Karpas-422 (cell line): ENCODE data around the gene ASNS. TPM values are rescaled to one million over a fixed set of nuclear protein-coding genes. Genes with fewer than 3 reads are reported as not detected.

ENCODE experiments used
- DNase-seq: peaks from one replicate; pipeline ENCODE4 v3.0.0-alpha.2; 2015
- H2AFZ ChIP-seq: fragments of 200-600 bp; sonication (generic); 2 replicates; pipeline ENCODE4 v1.6.1; 2014; ENCODE audit warnings: antibody characterized with exemption, low read length, mixed read lengths
- H3K27ac ChIP-seq: fragments of 200-600 bp; sonication (generic); 2 replicates; pipeline ENCODE4 v1.5.1; 2014; ENCODE audit warnings: mild to moderate bottlenecking, low read length, moderate library complexity
- H3K27me3 ChIP-seq: fragments of 200-600 bp; sonication (generic); 2 replicates; pipeline ENCODE4 v1.6.1; 2014; ENCODE audit warnings: low read length, mixed read lengths
- H3K36me3 ChIP-seq: fragments of 200-600 bp; sonication (generic); 2 replicates; pipeline ENCODE4 v1.6.1; 2014; ENCODE audit warnings: low read length, mixed read lengths; ENCODE audit not compliant: insufficient read depth
- H3K4me1 ChIP-seq: fragments of 200-600 bp; sonication (generic); 2 replicates; pipeline ENCODE4 v1.6.1; 2014; ENCODE audit warnings: mild to moderate bottlenecking, low read length, mixed read lengths
- H3K4me2 ChIP-seq: fragments of 200-600 bp; sonication (generic); 2 replicates; pipeline ENCODE4 v1.6.1; 2014; ENCODE audit warnings: low read length, low read depth, mild to moderate bottlenecking; ENCODE audit not compliant: poor library complexity, severe bottlenecking
- H3K4me3 ChIP-seq: fragments of 200-600 bp; sonication (generic); 2 replicates; pipeline ENCODE4 v1.5.1; 2014; ENCODE audit warnings: mild to moderate bottlenecking, antibody characterized with exemption, low read length, mixed read lengths
- H3K79me2 ChIP-seq: fragments of 200-600 bp; sonication (generic); 2 replicates; pipeline ENCODE4 v1.6.1; 2014; ENCODE audit warnings: mild to moderate bottlenecking, low read length, mixed read lengths
- H3K9ac ChIP-seq: fragments of 200-600 bp; sonication (generic); 2 replicates; pipeline ENCODE4 v1.6.0; 2014; ENCODE audit warnings: low read length
- H3K9me2 ChIP-seq: fragments of 200-600 bp; sonication (generic), shearing (Covaris generic); replicated peaks from 2 replicates; pipeline ENCODE4 v1.6.0; 2014; ENCODE audit warnings: mild to moderate bottlenecking, low read length, moderate library complexity; ENCODE audit not compliant: insufficient read depth
- H3K9me3 ChIP-seq: fragments of 300-700, 200-600 bp; sonication (generic); 2 replicates; pipeline ENCODE4 v1.6.1; 2014; ENCODE audit warnings: low read length, mixed read lengths
- H4K20me1 ChIP-seq: fragments of 200-600 bp; sonication (generic); 2 replicates; pipeline ENCODE4 v1.6.1; 2014; ENCODE audit warnings: mild to moderate bottlenecking, antibody characterized with exemption, low read length, low read depth; ENCODE audit not compliant: insufficient read depth
- total RNA-seq: library from RNA; depleted of rRNA; stranded (reverse); fragments of >200 nt; shearing (Covaris generic); gene quantifications from 2 replicates; pipeline ENCODE4 v1.2.3, GENCODE V29; 2014; ENCODE audit warnings: low replicate concordance

Gene ASNS
- total RNA-seq, 1 experiment from 2014 or later = 501 TPM

DNA sequence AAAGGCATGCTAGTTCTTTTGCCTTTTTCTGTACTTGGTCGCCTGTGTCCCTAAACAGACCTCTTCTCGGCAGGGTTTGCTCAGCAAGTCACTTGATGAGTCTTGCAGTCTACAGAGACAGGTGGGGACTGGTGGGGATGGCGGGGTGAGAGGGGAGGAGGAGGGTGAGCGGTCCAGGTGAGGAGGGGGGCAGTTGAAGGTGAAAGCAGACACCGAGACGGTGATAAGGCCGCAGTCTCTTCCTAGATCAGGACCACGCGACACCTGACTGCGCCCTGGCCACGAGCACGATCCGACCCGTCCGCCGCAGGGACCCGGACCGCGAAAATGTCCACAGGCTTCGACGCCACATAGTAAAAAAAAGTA is 566 bp downstream of the ASNS start:
- H3K27me3 ChIP-seq = no peaks in the 10 kb centered on the region
- H4K20me1 ChIP-seq = no peaks in the 10 kb centered on the region
- peak overlapping the region; percentile 94 for H3K9ac ChIP-seq
- H3K79me2 ChIP-seq = peaks cover 29% of the 10 kb centered on the region
- H3K9me3 ChIP-seq = no peaks in the 10 kb centered on the region
- peak overlapping the region; percentile 99 for H3K4me2 ChIP-seq
- H3K4me3 ChIP-seq = peak overlapping the region; percentile 96
- peak overlapping the region; percentile 82 for H2AFZ ChIP-seq
- DNase-seq = no peak
- H3K27ac ChIP-seq = peak overlapping the region; percentile 82
- no peaks in the 10 kb centered on the region for H3K9me2 ChIP-seq
- peaks cover 22% of the 10 kb centered on the region for H3K4me1 ChIP-seq
- peaks cover 11% of the 10 kb centered on the region for H3K36me3 ChIP-seq

DNA sequence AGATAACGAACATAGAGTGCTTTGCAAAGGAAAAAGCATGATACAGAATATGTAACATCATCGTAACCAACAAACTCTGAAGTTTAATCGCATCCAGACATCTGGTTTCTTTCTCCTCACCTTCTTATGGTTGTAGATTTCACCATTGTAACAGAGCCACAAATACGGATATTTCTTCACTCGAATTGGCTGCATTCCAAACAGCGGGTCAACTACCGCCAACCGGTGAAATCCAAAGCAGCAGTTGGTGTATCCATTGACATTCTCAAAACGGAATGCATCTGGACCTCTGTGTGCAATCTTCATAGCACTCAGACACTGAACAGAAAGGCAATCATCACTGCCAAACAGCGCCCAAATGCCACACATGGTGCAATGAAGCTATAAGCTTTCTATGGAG is 3.4 kb downstream of the ASNS start:
- Histone ChIP-seq H4K20me1 (no peaks in the 10 kb centered on the region), H3K36me3 (peaks cover 23% of the 10 kb centered on the region), H3K9ac (no peak overlapping the region), H2AFZ (no peak overlapping the region), H3K4me1 (peaks cover 22% of the 10 kb centered on the region), H3K79me2 (peaks cover 30% of the 10 kb centered on the region), H3K27me3 (no peaks in the 10 kb centered on the region), H3K27ac (no peak overlapping the region), H3K4me3 (no peak overlapping the region), H3K4me2 (no peak overlapping the region), H3K9me2 (no peaks in the 10 kb centered on the region), H3K9me3 (no peaks in the 10 kb centered on the region)
- DNase-seq = no peak

DNA sequence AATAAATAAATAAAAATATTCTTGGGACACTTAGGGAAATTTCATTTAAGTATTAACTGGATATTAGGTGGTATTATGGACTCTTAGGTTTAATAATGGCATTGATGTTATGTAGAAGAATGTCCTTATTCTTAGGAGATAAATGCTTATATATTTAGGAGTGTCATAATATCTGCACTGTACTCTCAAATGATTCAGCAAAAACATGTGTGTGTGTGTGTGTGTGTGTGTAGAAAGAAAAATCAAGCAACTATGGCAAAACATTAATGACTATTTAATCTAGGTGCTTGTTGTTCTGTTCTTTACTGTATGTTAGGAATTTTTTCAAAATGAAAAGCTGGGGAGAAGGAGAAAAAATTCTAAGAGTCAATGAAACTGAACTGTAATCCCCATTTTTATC is 3.9 kb downstream of the ASNS start:
- Histone ChIP-seq H4K20me1 (no peaks in the 10 kb centered on the region), H3K36me3 (peaks cover 27% of the 10 kb centered on the region), H3K9me2 (no peaks in the 10 kb centered on the region), H3K4me1 (peaks cover 22% of the 10 kb centered on the region), H3K4me2 (no peak overlapping the region), H3K79me2 (peaks cover 33% of the 10 kb centered on the region), H3K9me3 (no peaks in the 10 kb centered on the region), H3K4me3 (no peak overlapping the region), H3K27ac (no peak overlapping the region), H3K9ac (no peak overlapping the region), H2AFZ (no peak overlapping the region), H3K27me3 (no peaks in the 10 kb centered on the region)
- no peak for DNase-seq

DNA sequence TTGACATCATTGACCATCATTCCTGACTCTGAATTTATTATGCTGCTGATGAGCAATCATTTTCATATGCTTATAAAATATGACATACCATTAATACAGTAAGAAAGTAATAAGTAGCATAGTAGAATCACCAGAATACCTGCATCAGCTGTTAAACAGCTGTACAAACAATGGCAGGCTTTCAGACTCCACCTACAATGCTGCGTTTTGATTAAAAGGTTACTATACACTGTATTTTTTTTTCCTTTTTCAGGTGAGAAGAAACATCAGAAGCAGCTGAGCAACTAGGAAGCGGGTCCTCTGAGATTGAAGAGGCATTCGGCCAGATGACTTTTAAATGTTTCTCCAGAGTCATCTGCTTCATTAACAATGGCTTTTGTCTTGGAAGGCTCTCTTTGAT is 7.1 kb downstream of the ASNS start:
- DNase-seq = no peak
- Histone ChIP-seq H2AFZ (no peak overlapping the region), H3K9me2 (no peaks in the 10 kb centered on the region), H3K27ac (no peak overlapping the region), H3K4me3 (no peak overlapping the region), H3K9ac (no peak overlapping the region), H3K4me1 (peaks cover 3% of the 10 kb centered on the region), H3K36me3 (peaks cover 32% of the 10 kb centered on the region), H3K27me3 (no peaks in the 10 kb centered on the region), H3K4me2 (no peak overlapping the region), H3K9me3 (no peaks in the 10 kb centered on the region), H3K79me2 (peaks cover 13% of the 10 kb centered on the region), H4K20me1 (no peaks in the 10 kb centered on the region)

DNA sequence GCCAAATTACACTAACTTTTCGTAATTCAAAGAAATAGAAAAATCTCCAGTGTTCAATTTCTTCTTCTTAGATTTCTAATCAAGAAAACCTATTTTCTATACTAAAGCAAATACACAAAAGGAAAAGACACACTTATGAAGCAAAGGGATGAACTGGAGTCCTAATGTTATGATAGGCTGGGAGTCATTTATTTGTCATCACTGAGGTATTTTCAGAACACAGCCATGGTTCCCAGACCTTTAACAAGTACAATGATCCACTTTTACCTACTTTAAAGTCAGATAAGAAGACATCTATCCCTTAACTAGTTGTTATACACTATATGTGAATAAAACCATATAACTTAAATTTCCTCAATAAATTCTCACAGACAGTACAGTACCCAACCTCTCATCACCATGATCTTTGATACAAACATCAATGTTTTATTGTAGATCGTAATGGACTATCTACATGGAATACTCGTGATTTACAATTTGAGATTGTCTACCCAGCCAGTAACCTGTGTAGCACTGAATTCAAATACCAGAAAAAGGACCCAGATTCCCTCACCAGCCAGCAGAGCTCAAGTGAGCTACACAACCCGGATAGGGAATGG is 12.5 kb downstream of the ASNS start:
- Histone ChIP-seq H3K79me2 (0 out of 2 replicates have a peak, but pooled peaks cover 4% of the 10 kb centered on the region), H3K9ac (no peak overlapping the region), H3K9me3 (no peaks in the 10 kb centered on the region), H3K36me3 (peaks cover 48% of the 10 kb centered on the region), H3K9me2 (no peaks in the 10 kb centered on the region), H4K20me1 (no peaks in the 10 kb centered on the region), H2AFZ (no peak overlapping the region), H3K4me3 (no peak overlapping the region), H3K27ac (no peak overlapping the region), H3K27me3 (no peaks in the 10 kb centered on the region), H3K4me1 (no peaks in the 10 kb centered on the region), H3K4me2 (no peak overlapping the region)
- no peak for DNase-seq

DNA sequence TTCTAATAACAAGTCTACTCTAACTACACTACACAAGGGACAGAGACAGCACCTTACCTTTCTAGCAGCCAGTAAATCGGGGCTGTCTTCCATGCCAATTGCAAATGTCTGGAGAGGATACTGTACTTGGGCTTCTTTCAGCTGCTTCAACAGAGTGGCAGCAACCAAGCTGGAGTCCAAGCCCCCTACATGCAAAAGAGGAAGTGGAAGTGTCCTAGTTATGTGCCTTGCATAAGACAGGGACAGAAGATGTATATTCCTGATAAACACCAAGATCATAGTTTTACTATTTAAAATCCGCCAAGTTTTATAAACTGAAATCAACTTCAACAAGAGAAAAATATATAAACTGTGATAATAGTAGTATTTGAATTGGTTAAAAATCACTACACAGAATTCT is 14.0 kb downstream of the ASNS start:
- Histone ChIP-seq H3K9me3 (no peaks in the 10 kb centered on the region), H3K4me2 (no peak overlapping the region), H3K9ac (no peak overlapping the region), H2AFZ (no peak overlapping the region), H4K20me1 (no peaks in the 10 kb centered on the region), H3K27me3 (no peaks in the 10 kb centered on the region), H3K79me2 (no peaks in the 10 kb centered on the region), H3K9me2 (no peaks in the 10 kb centered on the region), H3K4me1 (no peaks in the 10 kb centered on the region), H3K4me3 (no peak overlapping the region), H3K27ac (no peak overlapping the region), H3K36me3 (peaks cover 55% of the 10 kb centered on the region)
- no peak for DNase-seq

DNA sequence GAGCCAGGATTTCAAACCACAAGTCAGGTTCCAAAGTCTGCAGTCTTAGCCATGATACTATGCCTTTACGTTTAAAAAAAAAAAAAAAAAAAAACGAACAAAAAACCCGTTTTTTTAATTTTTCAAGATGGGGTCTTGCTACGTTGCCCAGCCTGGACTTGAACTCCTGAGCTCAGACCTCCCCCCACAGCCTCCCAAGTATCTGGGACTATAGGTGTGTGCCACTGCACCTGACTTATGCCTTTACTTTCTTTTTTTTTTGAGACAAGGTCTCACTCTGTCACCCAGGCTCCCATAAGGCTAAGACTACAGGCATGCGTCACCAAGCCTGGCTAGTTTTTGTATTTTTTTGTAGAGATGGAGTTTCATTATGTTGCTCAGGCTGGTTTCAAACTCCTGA is 14.7 kb downstream of the ASNS start:
- no peak overlapping the region for H3K9ac ChIP-seq
- no peak for DNase-seq
- H3K27me3 ChIP-seq = no peaks in the 10 kb centered on the region
- no peak overlapping the region for H3K4me2 ChIP-seq
- no peaks in the 10 kb centered on the region for H3K79me2 ChIP-seq
- H3K4me1 ChIP-seq = no peaks in the 10 kb centered on the region
- no peaks in the 10 kb centered on the region for H4K20me1 ChIP-seq
- H2AFZ ChIP-seq = no peak overlapping the region
- no peaks in the 10 kb centered on the region for H3K9me3 ChIP-seq
- H3K9me2 ChIP-seq = no peaks in the 10 kb centered on the region
- peaks cover 62% of the 10 kb centered on the region for H3K36me3 ChIP-seq
- no peak overlapping the region for H3K4me3 ChIP-seq
- H3K27ac ChIP-seq = no peak overlapping the region

DNA sequence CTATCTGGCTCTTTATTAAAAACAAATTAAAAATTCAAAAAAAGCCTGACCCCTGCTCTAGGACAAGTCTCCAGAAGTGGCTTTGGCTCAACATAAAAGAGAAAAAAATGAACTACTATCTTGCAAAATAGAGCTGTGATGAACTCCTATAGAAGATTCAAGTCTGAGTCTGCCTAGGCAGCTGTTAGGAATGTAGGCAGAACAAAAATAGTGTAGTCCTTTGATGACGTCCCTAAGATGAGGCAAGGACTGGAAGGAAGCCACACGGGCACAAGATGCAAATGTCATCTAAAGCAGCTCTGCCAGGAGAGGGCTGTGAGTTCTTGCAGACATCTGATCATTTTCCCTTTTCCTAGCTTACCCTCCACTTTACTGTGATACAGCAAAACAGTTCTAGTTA is 20.5 kb downstream of the ASNS start:
- H3K36me3 ChIP-seq = peaks cover 50% of the 10 kb centered on the region
- no peak overlapping the region for H2AFZ ChIP-seq
- no peaks in the 10 kb centered on the region for H4K20me1 ChIP-seq

More for the DNA sequence above, 20.5 kb downstream of the ASNS start:
- Histone ChIP-seq H3K9me2 (no peaks in the 10 kb centered on the region), H3K4me3 (no peak overlapping the region), H3K9ac (no peak overlapping the region), H3K79me2 (no peaks in the 10 kb centered on the region), H3K4me2 (no peak overlapping the region), H3K9me3 (no peaks in the 10 kb centered on the region), H3K27ac (no peak overlapping the region), H3K27me3 (no peaks in the 10 kb centered on the region), H3K4me1 (peaks cover 8% of the 10 kb centered on the region; the same call in 1 of the 2 replicates)
- no peak for DNase-seq
